ENCODE data around the gene TBX18. TPM values are rescaled to one million over a fixed set of nuclear protein-coding genes. Genes with fewer than 3 reads are reported as not detected.

Gene TBX18
- total RNA-seq, 1 experiment from 2014 or later, result 0.15 TPM

DNA sequence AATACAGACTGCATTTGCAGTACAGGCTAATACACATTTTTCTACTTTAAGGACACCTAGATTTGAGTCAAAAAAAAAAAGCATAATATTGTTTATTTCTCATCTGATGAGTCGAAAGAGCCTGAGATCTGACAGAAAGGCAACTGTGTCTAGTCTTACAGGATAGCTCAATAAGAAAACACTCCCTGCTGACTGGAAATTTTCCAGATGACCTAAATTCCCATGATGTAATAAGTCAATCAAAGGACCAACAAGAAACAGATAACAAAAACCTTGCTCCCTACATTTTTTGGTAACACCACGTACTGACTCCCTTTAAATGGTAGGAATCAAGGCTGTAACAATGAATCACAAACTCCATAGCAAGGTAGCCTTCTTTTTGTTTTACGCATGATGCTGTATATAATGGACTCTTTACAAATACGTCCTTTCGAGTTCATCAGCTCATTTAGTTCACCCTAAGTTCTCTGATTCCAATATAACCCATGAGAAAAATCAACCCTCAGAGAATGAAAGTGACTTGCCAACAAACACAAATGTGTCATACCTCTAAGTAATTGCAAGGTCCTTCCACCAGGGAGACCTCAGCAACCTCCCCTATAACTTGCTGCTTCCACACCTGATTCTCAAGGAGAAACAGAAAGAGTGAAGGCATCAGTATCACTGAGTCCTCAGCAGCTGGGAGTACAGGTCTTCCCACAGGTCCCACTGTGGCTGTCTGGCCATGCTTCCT, 12.1 kb downstream of the TBX18 start:
- TF ChIP-seq, protein P1, sequence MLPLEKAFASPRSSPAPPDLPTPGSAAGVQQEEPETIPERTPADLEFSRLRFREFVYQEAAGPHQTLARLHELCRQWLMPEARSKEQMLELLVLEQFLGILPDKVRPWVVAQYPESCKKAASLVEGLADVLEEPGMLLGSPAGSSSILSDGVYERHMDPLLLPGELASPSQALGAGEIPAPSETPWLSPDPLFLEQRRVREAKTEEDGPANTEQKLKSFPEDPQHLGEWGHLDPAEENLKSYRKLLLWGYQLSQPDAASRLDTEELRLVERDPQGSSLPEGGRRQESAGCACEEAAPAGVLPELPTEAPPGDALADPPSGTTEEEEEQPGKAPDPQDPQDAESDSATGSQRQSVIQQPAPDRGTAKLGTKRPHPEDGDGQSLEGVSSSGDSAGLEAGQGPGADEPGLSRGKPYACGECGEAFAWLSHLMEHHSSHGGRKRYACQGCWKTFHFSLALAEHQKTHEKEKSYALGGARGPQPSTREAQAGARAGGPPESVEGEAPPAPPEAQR (CRISPR knock-in tag; IDR thresholded peaks at IDR 0.05), result no peak
- TF ChIP-seq ATF1 (CRISPR knock-in tag; IDR thresholded peaks at IDR 0.05) (no peak), FOXK1 (CRISPR knock-in tag; IDR thresholded peaks at IDR 0.05) (no peak), ZNF219 (CRISPR knock-in tag; IDR thresholded peaks at IDR 0.05; ENCODE audit: borderline replicate concordance) (no peak), NFYB (CRISPR knock-in tag; conservative IDR thresholded peaks at IDR 0.05; ENCODE audit: low read depth) (no peak)
- TF ChIP-seq, protein P2, sequence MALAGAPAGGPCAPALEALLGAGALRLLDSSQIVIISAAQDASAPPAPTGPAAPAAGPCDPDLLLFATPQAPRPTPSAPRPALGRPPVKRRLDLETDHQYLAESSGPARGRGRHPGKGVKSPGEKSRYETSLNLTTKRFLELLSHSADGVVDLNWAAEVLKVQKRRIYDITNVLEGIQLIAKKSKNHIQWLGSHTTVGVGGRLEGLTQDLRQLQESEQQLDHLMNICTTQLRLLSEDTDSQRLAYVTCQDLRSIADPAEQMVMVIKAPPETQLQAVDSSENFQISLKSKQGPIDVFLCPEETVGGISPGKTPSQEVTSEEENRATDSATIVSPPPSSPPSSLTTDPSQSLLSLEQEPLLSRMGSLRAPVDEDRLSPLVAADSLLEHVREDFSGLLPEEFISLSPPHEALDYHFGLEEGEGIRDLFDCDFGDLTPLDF (CRISPR knock-in tag; IDR thresholded peaks at IDR 0.05), result no peak
- TF ChIP-seq, protein P3, sequence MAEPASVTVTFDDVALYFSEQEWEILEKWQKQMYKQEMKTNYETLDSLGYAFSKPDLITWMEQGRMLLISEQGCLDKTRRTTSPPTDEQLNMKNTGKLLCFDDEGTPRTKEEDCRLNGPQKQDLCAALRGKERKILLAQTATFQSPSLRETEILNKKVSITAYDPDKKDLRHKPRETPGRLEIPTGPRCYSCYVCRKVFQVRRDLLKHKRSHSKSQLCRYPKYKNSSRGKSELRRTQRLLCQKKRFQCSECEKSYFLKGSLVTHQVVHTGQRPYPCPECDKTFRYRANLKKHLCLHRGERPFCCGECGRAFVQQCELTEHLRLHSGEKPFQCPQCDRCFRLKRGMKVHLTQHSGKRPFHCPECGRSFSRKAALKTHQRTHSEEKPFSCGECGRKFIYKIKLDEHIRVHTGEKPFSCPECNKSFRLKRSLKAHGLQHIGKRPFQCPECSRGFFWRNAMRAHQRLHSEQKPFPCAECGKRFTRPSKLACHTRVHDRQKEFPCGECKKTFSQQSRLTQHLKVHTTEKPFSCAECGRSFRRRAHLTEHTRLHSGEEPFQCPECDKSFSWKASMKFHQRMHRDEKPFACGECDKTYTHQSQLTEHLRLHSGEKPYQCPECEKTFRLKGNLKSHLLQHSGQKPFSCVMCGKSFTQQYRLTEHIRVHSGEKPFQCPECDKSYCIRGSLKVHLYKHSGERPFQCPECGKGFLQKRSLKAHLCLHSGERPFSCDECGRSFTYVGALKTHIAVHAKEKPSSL (CRISPR knock-in tag; conservative IDR thresholded peaks at IDR 0.05), result no peak
- TF ChIP-seq, protein P4, sequence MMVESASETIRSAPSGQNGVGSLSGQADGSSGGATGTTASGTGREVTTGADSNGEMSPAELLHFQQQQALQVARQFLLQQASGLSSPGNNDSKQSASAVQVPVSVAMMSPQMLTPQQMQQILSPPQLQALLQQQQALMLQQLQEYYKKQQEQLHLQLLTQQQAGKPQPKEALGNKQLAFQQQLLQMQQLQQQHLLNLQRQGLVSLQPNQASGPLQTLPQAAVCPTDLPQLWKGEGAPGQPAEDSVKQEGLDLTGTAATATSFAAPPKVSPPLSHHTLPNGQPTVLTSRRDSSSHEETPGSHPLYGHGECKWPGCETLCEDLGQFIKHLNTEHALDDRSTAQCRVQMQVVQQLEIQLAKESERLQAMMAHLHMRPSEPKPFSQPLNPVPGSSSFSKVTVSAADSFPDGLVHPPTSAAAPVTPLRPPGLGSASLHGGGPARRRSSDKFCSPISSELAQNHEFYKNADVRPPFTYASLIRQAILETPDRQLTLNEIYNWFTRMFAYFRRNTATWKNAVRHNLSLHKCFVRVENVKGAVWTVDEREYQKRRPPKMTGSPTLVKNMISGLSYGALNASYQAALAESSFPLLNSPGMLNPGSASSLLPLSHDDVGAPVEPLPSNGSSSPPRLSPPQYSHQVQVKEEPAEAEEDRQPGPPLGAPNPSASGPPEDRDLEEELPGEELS (CRISPR knock-in tag; IDR thresholded peaks at IDR 0.05), result no peak
- Mint-ChIP-seq H3K27me3 (ENCODE audit: low read depth) (peaks cover 15% of the 10 kb centered on the region), H3K9me3 (no peaks in the 10 kb centered on the region), H3K27ac (no peak overlapping the region), H3K4me3 (no peak overlapping the region), H3K36me3 (no peaks in the 10 kb centered on the region), H3K4me1 (no peaks in the 10 kb centered on the region)
- ATAC-seq, result peak; percentile 63
- no peak for DNase-seq (ENCODE audit: low spot score)
- POLR2A ChIA-PET, result no interaction called here
- CTCF ChIA-PET, result interaction anchor here (1.7 to 2.3 kb wide), 2 partner anchors 10 to 330 kb away, joined by 5 to 10 read pairs; no protein-coding TSS in a partner anchor

DNA sequence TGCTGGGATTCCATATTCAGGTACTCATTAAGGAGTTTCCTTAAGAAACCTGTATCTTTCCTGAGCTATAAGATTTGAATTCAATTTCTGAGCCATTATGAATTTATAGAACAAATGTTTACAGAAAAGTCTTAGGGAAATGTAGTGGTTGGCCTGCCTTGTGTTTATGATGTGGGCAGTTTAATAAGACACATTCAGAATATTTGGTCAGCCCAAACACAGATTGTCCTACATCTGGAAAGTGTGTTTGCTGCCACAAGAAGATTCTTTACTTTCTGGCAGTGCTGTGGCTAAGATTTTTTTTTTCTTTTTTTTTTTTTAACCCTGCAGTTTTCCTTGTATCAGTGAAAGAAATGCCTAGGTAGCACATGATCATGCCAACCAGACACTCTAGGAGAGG, 15.2 kb downstream of the TBX18 start:
- Mint-ChIP-seq H3K9me3 (no peaks in the 10 kb centered on the region), H3K27ac (no peak overlapping the region), H3K36me3 (no peaks in the 10 kb centered on the region), H3K27me3 (ENCODE audit: low read depth) (peaks cover 12% of the 10 kb centered on the region), H3K4me3 (no peak overlapping the region), H3K4me1 (no peaks in the 10 kb centered on the region)
- POLR2A ChIA-PET, result no interaction called here
- CTCF ChIA-PET, result no interaction called here
- TF ChIP-seq SP1 (CRISPR knock-in tag; conservative IDR thresholded peaks at IDR 0.05) (no peak), ESRRA (CRISPR knock-in tag; IDR thresholded peaks at IDR 0.05; ENCODE audit: borderline replicate concordance) (no peak), PRRX2 (CRISPR knock-in tag; IDR thresholded peaks at IDR 0.05) (no peak), ZNF317 (CRISPR knock-in tag; IDR thresholded peaks at IDR 0.05; ENCODE audit: borderline replicate concordance, low read depth) (no peak), ZNF423 (CRISPR knock-in tag; IDR thresholded peaks at IDR 0.05) (no peak), GTF2I (CRISPR knock-in tag; conservative IDR thresholded peaks at IDR 0.05) (no peak)
- TF ChIP-seq, protein P5, sequence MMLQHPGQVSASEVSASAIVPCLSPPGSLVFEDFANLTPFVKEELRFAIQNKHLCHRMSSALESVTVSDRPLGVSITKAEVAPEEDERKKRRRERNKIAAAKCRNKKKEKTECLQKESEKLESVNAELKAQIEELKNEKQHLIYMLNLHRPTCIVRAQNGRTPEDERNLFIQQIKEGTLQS (CRISPR knock-in tag; conservative IDR thresholded peaks at IDR 0.05), result no peak
- TF ChIP-seq, protein P6, sequence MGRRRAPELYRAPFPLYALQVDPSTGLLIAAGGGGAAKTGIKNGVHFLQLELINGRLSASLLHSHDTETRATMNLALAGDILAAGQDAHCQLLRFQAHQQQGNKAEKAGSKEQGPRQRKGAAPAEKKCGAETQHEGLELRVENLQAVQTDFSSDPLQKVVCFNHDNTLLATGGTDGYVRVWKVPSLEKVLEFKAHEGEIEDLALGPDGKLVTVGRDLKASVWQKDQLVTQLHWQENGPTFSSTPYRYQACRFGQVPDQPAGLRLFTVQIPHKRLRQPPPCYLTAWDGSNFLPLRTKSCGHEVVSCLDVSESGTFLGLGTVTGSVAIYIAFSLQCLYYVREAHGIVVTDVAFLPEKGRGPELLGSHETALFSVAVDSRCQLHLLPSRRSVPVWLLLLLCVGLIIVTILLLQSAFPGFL (CRISPR knock-in tag; IDR thresholded peaks at IDR 0.05; ENCODE audit: borderline replicate concordance), result no peak
- TF ChIP-seq, protein P7, sequence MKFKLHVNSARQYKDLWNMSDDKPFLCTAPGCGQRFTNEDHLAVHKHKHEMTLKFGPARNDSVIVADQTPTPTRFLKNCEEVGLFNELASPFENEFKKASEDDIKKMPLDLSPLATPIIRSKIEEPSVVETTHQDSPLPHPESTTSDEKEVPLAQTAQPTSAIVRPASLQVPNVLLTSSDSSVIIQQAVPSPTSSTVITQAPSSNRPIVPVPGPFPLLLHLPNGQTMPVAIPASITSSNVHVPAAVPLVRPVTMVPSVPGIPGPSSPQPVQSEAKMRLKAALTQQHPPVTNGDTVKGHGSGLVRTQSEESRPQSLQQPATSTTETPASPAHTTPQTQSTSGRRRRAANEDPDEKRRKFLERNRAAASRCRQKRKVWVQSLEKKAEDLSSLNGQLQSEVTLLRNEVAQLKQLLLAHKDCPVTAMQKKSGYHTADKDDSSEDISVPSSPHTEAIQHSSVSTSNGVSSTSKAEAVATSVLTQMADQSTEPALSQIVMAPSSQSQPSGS (CRISPR knock-in tag; IDR thresholded peaks at IDR 0.05; ENCODE audit: borderline replicate concordance, low read depth), result no peak
- ATAC-seq (no peak), DNase-seq (ENCODE audit: low spot score) (no peak)

All from WTC11 (cell line).